CD14-positive monocyte (primary cell): ENCODE measurements around the gene FBN1. TPM values are rescaled to one million over a fixed set of nuclear protein-coding genes. Genes with fewer than 3 reads are reported as not detected.

Source experiments
- DNase-seq, 3 donors: peaks; one replicate each; pipeline ENCODE4 v3.0.0-alpha.2; 2011 to 2022
- H2AFZ ChIP-seq: 2 replicates; pipeline ENCODE4 v1.6.0; 2012; ENCODE audit warnings: mild to moderate bottlenecking, low read depth, low read length, inconsistent platforms; ENCODE audit not compliant: insufficient read depth, poor library complexity, severe bottlenecking
- H3K27ac ChIP-seq, 2 donors: 1 replicate in 1 of 2; 2 replicates in 1 of 2; pipeline ENCODE4 v1.5.1; 2012 to 2013; ENCODE audit warnings: low read length in 2 of 2, control low read depth in 1 of 2, inconsistent platforms in 1 of 2, low read depth in 1 of 2, mild to moderate bottlenecking in 1 of 2
- H3K27me3 ChIP-seq, 2 donors: one replicate each; pipeline versions ENCODE4 v1.6.0 to v1.6.1; 2011 to 2013; ENCODE audit warnings: low read length in 2 of 2; ENCODE audit not compliant: control insufficient read depth in 2 of 2, insufficient read depth in 2 of 2
- H3K36me3 ChIP-seq, 2 donors: replicated peaks in 1 of 2; 1 replicate in 1 of 2; 2 replicates in 1 of 2; pipeline versions ENCODE4 v1.5.1 to v1.6.1; 2012 to 2013; ENCODE audit warnings: low read length in 2 of 2, control low read depth in 1 of 2, inconsistent platforms in 1 of 2, mild to moderate bottlenecking in 1 of 2; ENCODE audit not compliant: insufficient read depth in 2 of 2, control insufficient read depth in 1 of 2
- H3K4me1 ChIP-seq, 2 donors: 1 replicate in 1 of 2; 2 replicates in 1 of 2; pipeline versions ENCODE4 v1.5.1 to v1.6.1; 2012 to 2013; ENCODE audit warnings: low read length in 2 of 2, control low read depth in 1 of 2, inconsistent platforms in 1 of 2, mild to moderate bottlenecking in 1 of 2, moderate library complexity in 1 of 2; ENCODE audit not compliant: insufficient read depth in 2 of 2, control insufficient read depth in 1 of 2
- H3K4me2 ChIP-seq: replicated peaks from 2 replicates; pipeline ENCODE3; 2012; ENCODE audit warnings: low read length, moderate library complexity, mild to moderate bottlenecking; ENCODE audit not compliant: poor library complexity, severe bottlenecking; ENCODE audit errors: extremely low read depth
- H3K4me3 ChIP-seq, 3 experiments: fragments of 200-600 bp in 1 of 3; sonication (generic) in 1 of 3; replicated peaks in 1 of 3; 1 replicate in 2 of 3; 2 replicates in 1 of 3; pipeline ENCODE4 v1.5.1; 2011 to 2013; ENCODE audit warnings: low read length in 3 of 3, mild to moderate bottlenecking in 3 of 3, control low read depth in 2 of 3, low read depth in 2 of 3, inconsistent platforms in 1 of 3, moderate library complexity in 1 of 3
- H3K79me2 ChIP-seq: 2 replicates; pipeline ENCODE4 v1.6.0; 2012; ENCODE audit warnings: mild to moderate bottlenecking, control low read depth, inconsistent platforms, low read length, moderate library complexity; ENCODE audit not compliant: insufficient read depth
- H3K9ac ChIP-seq: 2 replicates; pipeline ENCODE4 v1.6.0; 2017; ENCODE audit warnings: low read length, mild to moderate bottlenecking; ENCODE audit not compliant: insufficient read depth, poor library complexity, severe bottlenecking
- H3K9me3 ChIP-seq, 2 donors: replicated peaks in 1 of 2; 1 replicate in 1 of 2; 2 replicates in 1 of 2; pipeline versions ENCODE4 v1.5.1 to v1.6.1; 2012 to 2013; ENCODE audit warnings: low read length in 2 of 2, control low read depth in 1 of 2; ENCODE audit not compliant: control insufficient read depth in 1 of 2, insufficient read depth in 1 of 2
- H4K20me1 ChIP-seq: 2 replicates; pipeline ENCODE4 v1.6.0; 2012; ENCODE audit warnings: mild to moderate bottlenecking, low read length, control low read depth, moderate library complexity; ENCODE audit not compliant: insufficient read depth
- H3K27ac Mint-ChIP-seq, 7 donors: one replicate each; pipeline ENCODE4 v1.8.0; 2020; ENCODE audit warnings: mild to moderate bottlenecking in 7 of 7, mixed read lengths in 7 of 7, moderate library complexity in 6 of 7, inconsistent platforms in 2 of 7
- H3K27me3 Mint-ChIP-seq, 3 donors: one replicate each; pipeline ENCODE4 v1.8.0; 2021 to 2022; ENCODE audit warnings: low read depth in 3 of 3, mild to moderate bottlenecking in 3 of 3, mixed read lengths in 3 of 3, moderate library complexity in 3 of 3, inconsistent platforms in 1 of 3
- H3K36me3 Mint-ChIP-seq, 2 donors: one replicate each; pipeline ENCODE4 v1.8.0; 2020; ENCODE audit warnings: mixed read lengths in 2 of 2, inconsistent platforms in 1 of 2, mild to moderate bottlenecking in 1 of 2
- H3K4me1 Mint-ChIP-seq: one replicate; pipeline ENCODE4 v1.8.0; 2020; ENCODE audit warnings: mild to moderate bottlenecking, mixed read lengths
- H3K4me3 Mint-ChIP-seq, 2 donors: one replicate each; pipeline ENCODE4 v1.8.0; 2020; ENCODE audit warnings: mild to moderate bottlenecking in 2 of 2, mixed read lengths in 2 of 2, moderate library complexity in 1 of 2
- H3K9me3 Mint-ChIP-seq, 7 donors: one replicate each; pipeline ENCODE4 v1.8.0; 2020 to 2022; ENCODE audit warnings: mixed read lengths in 7 of 7, mild to moderate bottlenecking in 6 of 7, moderate library complexity in 6 of 7, inconsistent platforms in 2 of 7
- CTCF ChIP-seq: fragments of 200-600 bp; IDR thresholded peaks from one replicate; pipeline ENCODE4 v1.8.0; 2022; ENCODE audit warnings: antibody characterized with exemption, mild to moderate bottlenecking
- WGBS: methylation state at CpG from one replicate; pipeline ENCODE4 v1.1.5; 2013; ENCODE audit warnings: missing lambda C conversion rate; ENCODE audit not compliant: insufficient coverage; 5-methylcytosine and 5-hydroxymethylcytosine counted together
- intact Hi-C, 2 donors: fragments of 100-400 bp; cut with micrococcal nuclease; formaldehyde crosslinking; loops; one replicate each; pipeline versions ENCODE4 v1.15.0 to v1.15.1; 2023
- polyA plus RNA-seq, 3 donors: library from polyadenylated mRNA; depleted of rRNA in 1 of 3; unstranded in 2 of 3; stranded (reverse) in 1 of 3; fragments of 300-500 nt in 2 of 3; fragments of >200 nt in 1 of 3; fragmentation: Illumina TruSeq in 2 of 3; gene quantifications; 1 replicate in 2 of 3; 2 replicates in 1 of 3; pipeline ENCODE4 v1.2.3, GENCODE V29; 2012 to 2021

The FBN1 gene
- polyA plus RNA-seq, 3 donors = 0.29 TPM; not detected in 2

GRCh38 chr15:48546296-48546695 lies 99.2 kb downstream of the FBN1 start:
- no peaks in the 10 kb centered on the region for H4K20me1 ChIP-seq
- WGBS = 96% methylated on average over 3 of the region's 3 CpGs
- peaks cover 0 to 7% (median 2%) of the 10 kb centered on the region in 7 donors for H3K9me3 Mint-ChIP-seq
- H3K27me3 ChIP-seq = no peaks in the 10 kb centered on the region
- H3K4me3 Mint-ChIP-seq = no peak overlapping the region
- TF ChIP-seq CTCF = no peak
- no peak overlapping the region for H3K4me2 ChIP-seq
- H3K36me3 Mint-ChIP-seq = no peaks in the 10 kb centered on the region
- no peaks in the 10 kb centered on the region for H3K4me1 ChIP-seq
- H3K9me3 ChIP-seq = no peaks in the 10 kb centered on the region
- no peak overlapping the region for H3K27ac ChIP-seq
- no peaks in the 10 kb centered on the region for H3K4me1 Mint-ChIP-seq
- H3K4me3 ChIP-seq = no peak overlapping the region
- peaks cover 0 to 2% (median 0%) of the 10 kb centered on the region in 3 donors for H3K27me3 Mint-ChIP-seq
- peak overlapping the region in 1 of 7 donors; percentile 29 for H3K27ac Mint-ChIP-seq
- no peaks in the 10 kb centered on the region for H3K79me2 ChIP-seq
- no peaks in the 10 kb centered on the region for H3K36me3 ChIP-seq
- DNase-seq = no peak
- intact Hi-C loops = no loop called here
- no peak overlapping the region for H2AFZ ChIP-seq
- H3K9ac ChIP-seq = no peak overlapping the region

- Histone ChIP-seq H3K27ac (no peak overlapping the region), H3K27me3 (no peaks in the 10 kb centered on the region), H2AFZ (no peak overlapping the region), H3K9me3 (no peaks in the 10 kb centered on the region), H3K4me1 (no peaks in the 10 kb centered on the region), H3K4me3 (no peak overlapping the region), H3K36me3 (no peaks in the 10 kb centered on the region), H4K20me1 (no peaks in the 10 kb centered on the region), H3K9ac (no peak overlapping the region), H3K4me2 (no peak overlapping the region), H3K79me2 (no peaks in the 10 kb centered on the region)
- DNase-seq = no peak
- H3K9me3 Mint-ChIP-seq = peaks cover 0 to 7% (median 2%) of the 10 kb centered on the region in 7 donors
- no peak overlapping the region for H3K4me3 Mint-ChIP-seq
- TF ChIP-seq CTCF = no peak
- H3K4me1 Mint-ChIP-seq = no peaks in the 10 kb centered on the region
- no peaks in the 10 kb centered on the region for H3K36me3 Mint-ChIP-seq
- peaks cover 0 to 2% (median 2%) of the 10 kb centered on the region in 3 donors for H3K27me3 Mint-ChIP-seq
- H3K27ac Mint-ChIP-seq = no peak overlapping the region
- intact Hi-C loops = no loop called here
- WGBS = no CpG with 5 or more reads among the region's 2 CpGs
These were observed 100.7 kb downstream of the FBN1 start for GRCh38 chr15:48544778-48545177.
